ENCODE results near the gene CEMP1.

DNA sequence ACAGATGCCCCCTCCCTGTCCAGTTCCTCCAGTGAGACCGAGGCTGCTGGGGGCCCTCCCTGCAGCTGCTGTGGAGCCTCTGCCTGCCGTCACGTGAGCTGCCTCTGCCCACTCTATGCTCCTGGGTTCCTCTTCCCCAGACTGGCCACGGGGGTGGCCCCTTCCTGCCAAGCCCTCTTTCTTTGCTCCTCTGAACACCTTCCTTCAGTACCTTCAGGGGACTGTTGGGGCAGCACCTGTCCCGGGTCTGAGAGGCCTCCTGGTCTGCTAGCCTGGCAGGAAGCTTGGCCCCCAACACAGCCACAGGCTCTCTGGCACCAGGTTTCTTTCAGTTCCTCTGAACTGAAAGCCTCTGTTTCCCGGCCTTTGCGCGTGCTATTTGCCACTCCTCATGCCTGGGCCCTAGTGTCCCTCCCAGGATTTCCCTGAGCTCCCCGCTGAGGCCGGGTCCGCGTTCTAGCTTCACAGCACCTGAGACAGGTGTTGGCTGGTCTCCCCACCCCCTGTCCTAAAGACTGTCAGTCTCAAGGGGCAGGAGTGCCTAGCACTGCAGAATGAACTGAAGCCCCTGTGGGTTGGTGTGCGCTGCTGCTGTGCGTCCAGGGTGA lies 24.1 kb downstream of the CEMP1 start:
- TF ChIP-seq, protein P1, sequence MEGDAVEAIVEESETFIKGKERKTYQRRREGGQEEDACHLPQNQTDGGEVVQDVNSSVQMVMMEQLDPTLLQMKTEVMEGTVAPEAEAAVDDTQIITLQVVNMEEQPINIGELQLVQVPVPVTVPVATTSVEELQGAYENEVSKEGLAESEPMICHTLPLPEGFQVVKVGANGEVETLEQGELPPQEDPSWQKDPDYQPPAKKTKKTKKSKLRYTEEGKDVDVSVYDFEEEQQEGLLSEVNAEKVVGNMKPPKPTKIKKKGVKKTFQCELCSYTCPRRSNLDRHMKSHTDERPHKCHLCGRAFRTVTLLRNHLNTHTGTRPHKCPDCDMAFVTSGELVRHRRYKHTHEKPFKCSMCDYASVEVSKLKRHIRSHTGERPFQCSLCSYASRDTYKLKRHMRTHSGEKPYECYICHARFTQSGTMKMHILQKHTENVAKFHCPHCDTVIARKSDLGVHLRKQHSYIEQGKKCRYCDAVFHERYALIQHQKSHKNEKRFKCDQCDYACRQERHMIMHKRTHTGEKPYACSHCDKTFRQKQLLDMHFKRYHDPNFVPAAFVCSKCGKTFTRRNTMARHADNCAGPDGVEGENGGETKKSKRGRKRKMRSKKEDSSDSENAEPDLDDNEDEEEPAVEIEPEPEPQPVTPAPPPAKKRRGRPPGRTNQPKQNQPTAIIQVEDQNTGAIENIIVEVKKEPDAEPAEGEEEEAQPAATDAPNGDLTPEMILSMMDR (IDR thresholded peaks at IDR 0.05; ENCODE audit: insufficient read depth, low read length), result no peak
- TF ChIP-seq, protein P2, sequence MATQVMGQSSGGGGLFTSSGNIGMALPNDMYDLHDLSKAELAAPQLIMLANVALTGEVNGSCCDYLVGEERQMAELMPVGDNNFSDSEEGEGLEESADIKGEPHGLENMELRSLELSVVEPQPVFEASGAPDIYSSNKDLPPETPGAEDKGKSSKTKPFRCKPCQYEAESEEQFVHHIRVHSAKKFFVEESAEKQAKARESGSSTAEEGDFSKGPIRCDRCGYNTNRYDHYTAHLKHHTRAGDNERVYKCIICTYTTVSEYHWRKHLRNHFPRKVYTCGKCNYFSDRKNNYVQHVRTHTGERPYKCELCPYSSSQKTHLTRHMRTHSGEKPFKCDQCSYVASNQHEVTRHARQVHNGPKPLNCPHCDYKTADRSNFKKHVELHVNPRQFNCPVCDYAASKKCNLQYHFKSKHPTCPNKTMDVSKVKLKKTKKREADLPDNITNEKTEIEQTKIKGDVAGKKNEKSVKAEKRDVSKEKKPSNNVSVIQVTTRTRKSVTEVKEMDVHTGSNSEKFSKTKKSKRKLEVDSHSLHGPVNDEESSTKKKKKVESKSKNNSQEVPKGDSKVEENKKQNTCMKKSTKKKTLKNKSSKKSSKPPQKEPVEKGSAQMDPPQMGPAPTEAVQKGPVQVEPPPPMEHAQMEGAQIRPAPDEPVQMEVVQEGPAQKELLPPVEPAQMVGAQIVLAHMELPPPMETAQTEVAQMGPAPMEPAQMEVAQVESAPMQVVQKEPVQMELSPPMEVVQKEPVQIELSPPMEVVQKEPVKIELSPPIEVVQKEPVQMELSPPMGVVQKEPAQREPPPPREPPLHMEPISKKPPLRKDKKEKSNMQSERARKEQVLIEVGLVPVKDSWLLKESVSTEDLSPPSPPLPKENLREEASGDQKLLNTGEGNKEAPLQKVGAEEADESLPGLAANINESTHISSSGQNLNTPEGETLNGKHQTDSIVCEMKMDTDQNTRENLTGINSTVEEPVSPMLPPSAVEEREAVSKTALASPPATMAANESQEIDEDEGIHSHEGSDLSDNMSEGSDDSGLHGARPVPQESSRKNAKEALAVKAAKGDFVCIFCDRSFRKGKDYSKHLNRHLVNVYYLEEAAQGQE (IDR thresholded peaks at IDR 0.05; ENCODE audit: insufficient replicate concordance, low read depth), result no peak
- TF ChIP-seq POLR2AphosphoS5 (IDR thresholded peaks at IDR 0.05; ENCODE audit: low read depth) (no peak), SPI1 (IDR thresholded peaks at IDR 0.05; ENCODE audit: borderline replicate concordance, low read depth) (peak; percentile 64; the same call in 1 of the 2 replicates)
